Testis (tissue), 2 donors: Measurements from ENCODE around the gene ADAMTS4.

Experiments
- POLR2A ChIP-seq: fragments of 450-650 bp; IDR thresholded peaks from one replicate; pipeline ENCODE4 v1.6.1; 2017; ENCODE audit warnings: antibody characterized with exemption, mild to moderate bottlenecking, moderate library complexity
- TF ChIP-seq, protein P1 (sequence below), 3 experiments: fragments of 450-650 bp in 2 of 3; fragments of 200-600 bp in 1 of 3; sonication (generic) in 1 of 3; IDR thresholded peaks; one replicate each; pipeline ENCODE4 v1.5.1; 2016 to 2019; ENCODE audit warnings: antibody characterized with exemption in 3 of 3, mild to moderate bottlenecking in 2 of 3, moderate library complexity in 1 of 3

GRCh38 chr1:161225178-161225533, 26.3 kb upstream of the ADAMTS4 start:
- TF ChIP-seq, protein P1, sequence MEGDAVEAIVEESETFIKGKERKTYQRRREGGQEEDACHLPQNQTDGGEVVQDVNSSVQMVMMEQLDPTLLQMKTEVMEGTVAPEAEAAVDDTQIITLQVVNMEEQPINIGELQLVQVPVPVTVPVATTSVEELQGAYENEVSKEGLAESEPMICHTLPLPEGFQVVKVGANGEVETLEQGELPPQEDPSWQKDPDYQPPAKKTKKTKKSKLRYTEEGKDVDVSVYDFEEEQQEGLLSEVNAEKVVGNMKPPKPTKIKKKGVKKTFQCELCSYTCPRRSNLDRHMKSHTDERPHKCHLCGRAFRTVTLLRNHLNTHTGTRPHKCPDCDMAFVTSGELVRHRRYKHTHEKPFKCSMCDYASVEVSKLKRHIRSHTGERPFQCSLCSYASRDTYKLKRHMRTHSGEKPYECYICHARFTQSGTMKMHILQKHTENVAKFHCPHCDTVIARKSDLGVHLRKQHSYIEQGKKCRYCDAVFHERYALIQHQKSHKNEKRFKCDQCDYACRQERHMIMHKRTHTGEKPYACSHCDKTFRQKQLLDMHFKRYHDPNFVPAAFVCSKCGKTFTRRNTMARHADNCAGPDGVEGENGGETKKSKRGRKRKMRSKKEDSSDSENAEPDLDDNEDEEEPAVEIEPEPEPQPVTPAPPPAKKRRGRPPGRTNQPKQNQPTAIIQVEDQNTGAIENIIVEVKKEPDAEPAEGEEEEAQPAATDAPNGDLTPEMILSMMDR (IDR thresholded peaks at IDR 0.05): no peak
- TF ChIP-seq POLR2A: no peak
